GM12873 (cell line): ENCODE measurements around the gene CCR8.

Source experiments
- TF ChIP-seq, protein P1 (sequence below): IDR thresholded peaks from 2 replicates; pipeline ENCODE4 v1.5.1; 2012; ENCODE audit warnings: low read depth, mild to moderate bottlenecking, moderate library complexity, low read length, control low read depth; ENCODE audit not compliant: insufficient read depth; ENCODE audit errors: missing control alignments

CCR8 gene

DNA sequence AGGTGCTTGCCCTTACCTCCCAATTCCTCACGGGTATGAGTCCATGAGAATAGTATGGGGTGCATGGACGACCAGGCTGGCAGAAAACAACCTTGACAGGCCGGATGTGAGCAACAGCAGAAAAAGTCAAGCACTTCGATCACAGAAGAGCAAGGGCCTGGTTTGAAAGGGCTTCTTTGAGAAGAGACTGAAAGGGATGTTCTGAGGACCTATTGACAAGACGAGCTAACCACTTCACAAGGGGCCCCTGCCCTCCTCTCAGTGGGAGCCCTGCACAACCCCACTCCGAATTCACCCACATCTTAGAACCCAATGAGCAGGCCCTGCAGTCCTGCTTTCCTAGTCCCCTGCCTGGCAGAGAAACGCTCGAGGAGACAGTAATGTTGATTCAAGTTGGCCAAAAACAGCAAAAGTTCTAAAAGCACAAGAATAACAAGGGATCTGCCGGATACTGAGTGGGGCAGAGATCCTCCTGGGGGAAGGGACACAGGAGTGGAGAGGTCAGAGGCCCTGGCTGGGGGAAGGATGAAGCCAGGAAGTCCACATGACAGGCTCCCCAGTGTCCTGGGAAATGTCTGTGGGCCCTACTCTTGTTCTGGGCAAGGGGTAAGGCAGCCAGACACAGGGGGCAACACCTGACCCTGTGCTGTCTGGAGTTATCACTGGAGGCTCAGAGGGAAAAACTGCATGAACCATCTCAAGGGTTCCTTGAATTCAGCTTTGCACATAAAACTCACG, 34.9 kb upstream of the CCR8 start:
- TF ChIP-seq, protein P1, sequence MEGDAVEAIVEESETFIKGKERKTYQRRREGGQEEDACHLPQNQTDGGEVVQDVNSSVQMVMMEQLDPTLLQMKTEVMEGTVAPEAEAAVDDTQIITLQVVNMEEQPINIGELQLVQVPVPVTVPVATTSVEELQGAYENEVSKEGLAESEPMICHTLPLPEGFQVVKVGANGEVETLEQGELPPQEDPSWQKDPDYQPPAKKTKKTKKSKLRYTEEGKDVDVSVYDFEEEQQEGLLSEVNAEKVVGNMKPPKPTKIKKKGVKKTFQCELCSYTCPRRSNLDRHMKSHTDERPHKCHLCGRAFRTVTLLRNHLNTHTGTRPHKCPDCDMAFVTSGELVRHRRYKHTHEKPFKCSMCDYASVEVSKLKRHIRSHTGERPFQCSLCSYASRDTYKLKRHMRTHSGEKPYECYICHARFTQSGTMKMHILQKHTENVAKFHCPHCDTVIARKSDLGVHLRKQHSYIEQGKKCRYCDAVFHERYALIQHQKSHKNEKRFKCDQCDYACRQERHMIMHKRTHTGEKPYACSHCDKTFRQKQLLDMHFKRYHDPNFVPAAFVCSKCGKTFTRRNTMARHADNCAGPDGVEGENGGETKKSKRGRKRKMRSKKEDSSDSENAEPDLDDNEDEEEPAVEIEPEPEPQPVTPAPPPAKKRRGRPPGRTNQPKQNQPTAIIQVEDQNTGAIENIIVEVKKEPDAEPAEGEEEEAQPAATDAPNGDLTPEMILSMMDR: no peak

DNA sequence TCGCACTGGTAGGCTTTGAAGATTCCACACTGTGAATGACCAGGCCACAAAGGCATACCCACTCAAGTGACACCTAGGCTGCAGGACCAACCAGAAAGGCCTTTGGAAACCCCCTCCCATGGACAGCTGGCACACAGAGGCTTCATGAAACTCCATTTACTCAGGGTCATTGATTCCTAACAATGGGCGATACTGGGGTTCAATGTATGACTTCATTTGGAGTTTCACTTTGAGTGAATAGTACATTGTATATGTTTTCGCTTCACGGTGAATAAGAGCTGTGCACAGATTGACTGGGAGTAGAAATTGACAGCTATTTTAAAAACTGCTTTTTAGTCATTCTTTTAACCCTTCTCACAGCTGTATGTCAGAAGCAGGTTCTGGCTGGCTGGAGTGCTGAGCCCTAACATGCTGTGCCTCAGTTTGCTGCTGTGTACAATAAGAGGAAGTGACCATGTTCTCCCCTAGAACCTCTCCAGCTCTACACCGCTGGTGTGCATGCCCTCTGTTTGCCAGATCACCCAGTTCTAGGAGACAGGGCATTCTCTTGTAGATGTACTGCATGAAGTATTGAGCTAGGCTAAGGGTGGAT, 34.2 kb upstream of the CCR8 start:
- TF ChIP-seq, protein P1: no peak

DNA sequence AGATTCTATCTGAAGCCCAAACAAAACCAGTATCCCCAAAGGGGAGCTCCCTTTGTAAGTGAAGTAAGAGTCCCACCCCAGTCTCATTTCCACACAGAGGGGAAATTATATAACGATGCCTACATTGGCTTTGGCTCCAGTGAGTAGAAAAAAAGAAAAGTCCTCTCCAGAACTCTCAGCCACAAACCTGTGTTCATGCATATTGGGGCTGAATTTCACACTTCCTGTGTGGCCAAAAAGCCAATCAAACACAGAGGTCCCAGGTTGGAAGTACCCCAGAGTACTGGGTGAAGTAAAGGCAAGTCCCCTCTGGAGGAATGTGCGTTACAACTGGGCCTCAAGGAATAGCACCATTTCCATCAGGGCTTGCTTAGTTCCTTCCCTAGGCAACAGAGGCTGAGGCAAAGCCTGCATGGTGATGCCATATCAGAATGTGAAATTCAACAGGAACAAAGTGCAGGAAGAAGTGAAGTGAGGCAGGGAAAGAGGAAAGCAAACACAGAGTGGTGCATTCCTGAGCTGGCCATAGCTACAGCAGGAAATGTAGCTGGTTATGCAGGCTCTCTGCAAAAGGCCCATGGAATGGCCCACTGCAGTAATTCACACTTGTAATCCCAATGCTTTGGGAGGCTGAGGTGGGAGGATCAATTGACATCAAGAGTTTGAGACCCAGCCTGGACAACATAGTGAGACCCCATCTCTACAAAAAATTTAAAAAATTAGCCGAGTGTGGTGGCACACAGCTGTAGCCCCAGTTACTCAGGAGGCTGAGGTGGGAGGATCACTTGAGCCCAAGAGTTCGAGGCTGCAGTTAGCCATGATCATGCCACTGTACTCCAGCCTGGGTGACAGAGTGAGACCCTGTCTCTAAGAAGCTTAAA, 33.1 kb upstream of the CCR8 start:
- TF ChIP-seq, protein P1: no peak

DNA sequence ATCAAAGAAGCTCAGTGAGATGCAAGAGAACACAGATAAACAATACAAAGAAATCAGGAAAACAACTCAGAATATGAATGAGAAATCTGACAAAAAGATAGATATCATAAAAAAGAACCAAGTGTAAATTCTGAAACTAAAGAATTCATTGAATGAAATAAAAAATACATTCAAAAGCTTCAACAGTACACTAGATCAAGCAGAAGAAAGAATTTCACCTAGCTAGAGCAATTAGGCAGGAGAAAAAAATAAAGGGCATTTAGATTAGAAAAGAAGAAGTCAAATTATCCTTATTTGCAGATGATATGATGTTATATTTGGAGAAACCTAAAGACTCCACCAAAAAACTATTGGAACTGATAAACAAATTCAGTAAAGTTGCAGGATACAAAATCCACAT, 30.2 kb upstream of the CCR8 start:
- TF ChIP-seq, protein P1: no peak

DNA sequence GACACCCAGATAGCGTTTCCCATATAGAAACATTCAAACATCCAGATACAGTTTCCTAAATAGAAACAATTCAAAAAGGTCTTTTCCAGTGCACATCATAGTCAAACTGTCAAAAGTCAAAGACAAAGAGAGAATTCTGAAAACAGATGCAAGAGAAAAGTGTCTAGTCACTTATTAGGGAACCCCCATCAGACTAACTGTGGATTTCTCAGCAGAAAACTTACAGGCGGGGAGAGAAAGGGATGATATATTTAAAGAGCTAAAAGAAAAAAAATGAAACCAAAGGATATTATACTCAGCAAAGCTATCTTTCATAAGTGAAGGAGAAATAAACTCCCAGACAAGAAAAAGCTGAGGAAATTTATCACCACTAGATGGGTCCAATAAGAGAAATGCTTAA, 27.3 kb upstream of the CCR8 start:
- TF ChIP-seq, protein P1: no peak

DNA sequence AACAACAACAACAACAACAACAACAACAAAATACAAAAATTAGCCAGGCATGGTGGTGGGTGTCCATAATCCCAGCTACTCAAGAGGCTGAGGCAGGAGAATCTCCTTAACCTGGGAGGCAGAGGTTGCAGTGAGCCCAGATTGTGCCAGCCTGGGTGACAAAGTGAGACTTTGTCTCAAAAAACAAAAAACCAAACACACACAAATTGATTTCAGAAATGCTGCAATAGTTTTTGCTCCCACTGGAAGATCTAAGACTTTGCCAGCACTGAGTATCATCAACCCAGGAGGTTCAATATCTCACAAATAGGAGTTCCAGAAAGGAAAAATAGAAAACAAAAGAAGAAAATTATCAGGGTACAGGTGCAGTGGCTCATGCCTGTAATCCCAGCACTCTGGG, 16.2 kb upstream of the CCR8 start:
- TF ChIP-seq, protein P1: no peak

DNA sequence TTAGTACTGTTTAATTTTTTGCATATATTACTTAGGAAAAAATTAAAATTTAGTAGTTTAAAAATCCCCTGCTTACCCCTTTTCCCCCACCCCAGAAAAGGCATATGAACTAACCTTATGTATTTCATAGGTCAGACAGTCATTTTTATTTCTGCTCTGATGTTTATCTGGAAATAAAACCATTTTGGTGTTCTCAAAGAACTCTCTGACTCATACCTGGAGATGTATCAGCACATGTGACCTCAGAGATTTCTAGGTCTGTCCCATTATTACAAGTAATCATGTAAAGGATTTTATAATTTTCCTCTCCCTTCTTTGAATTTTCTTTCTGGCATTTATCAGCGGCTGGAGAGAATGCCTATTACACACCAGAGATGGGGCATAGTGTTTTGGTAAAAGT, 14.1 kb upstream of the CCR8 start:
- TF ChIP-seq, protein P1: no peak
